Endothelial cell of umbilical vein (primary cell): ENCODE data around the gene UNC50. TPM values are rescaled to one million over a fixed set of nuclear protein-coding genes. Genes with fewer than 3 reads are reported as not detected.

Experiments used
- BruUV-seq: library from RNA; stranded (reverse); fragments of 400-500 nt; replicated peaks from 2 replicates; lab custom pipeline; 2021; lab: Mats Ljungman, UMichigan
- CTCF ChIA-PET: fragments of 300-600, 350-600 bp; sonication (Branson Sonifier 250); formaldehyde crosslinking; loops from one replicate; lab custom pipeline; 2021; ENCODE audit warnings: antibody characterized with exemption, inconsistent platforms; lab: Charles Lee
- POLR2A ChIA-PET: fragments of 300-600, 350-600 bp; sonication (Branson Sonifier 250); formaldehyde crosslinking; loops from one replicate; lab custom pipeline; 2021; ENCODE audit warnings: antibody characterized with exemption, inconsistent platforms; lab: Charles Lee
- DNase-seq: peaks from one replicate; pipeline ENCODE4 v3.0.0-alpha.2; 2011; ENCODE audit warnings: low read depth, low spot score
- FAIRE-seq: peaks from 2 replicates; lab custom pipeline; 2011; peaks lifted over from hg19 to GRCh38; lab: Jason Lieb, UNC
- H2AFZ ChIP-seq: 2 replicates; pipeline ENCODE4 v1.6.0; 2012; ENCODE audit warnings: low read depth, low read length, control low read depth, inconsistent platforms
- H3K27ac ChIP-seq: 2 replicates; pipeline ENCODE4 v1.5.1; 2011; ENCODE audit warnings: low read depth, mild to moderate bottlenecking, control low read depth, low read length, moderate library complexity; ENCODE audit not compliant: insufficient read depth
- H3K27me3 ChIP-seq, 2 experiments: 2 replicates each; pipeline versions ENCODE4 v1.6.0 to v1.6.1; 2011; ENCODE audit warnings: low read length in 2 of 2, mixed read lengths in 1 of 2; ENCODE audit not compliant: control insufficient read depth in 2 of 2, insufficient read depth in 2 of 2
- H3K36me3 ChIP-seq, 2 experiments: 2 replicates in 1 of 2; 3 replicates in 1 of 2; pipeline ENCODE4 v1.5.1; 2011; ENCODE audit warnings: low read length in 2 of 2, mild to moderate bottlenecking in 1 of 2, moderate library complexity in 1 of 2; ENCODE audit not compliant: control insufficient read depth in 2 of 2, insufficient read depth in 2 of 2; ENCODE audit errors: extremely low read depth in 1 of 2
- H3K4me1 ChIP-seq: 3 replicates; pipeline ENCODE4 v1.5.1; 2011; ENCODE audit warnings: mild to moderate bottlenecking, low read length; ENCODE audit not compliant: control insufficient read depth, insufficient read depth; ENCODE audit errors: extremely low read depth
- H3K4me2 ChIP-seq: 2 replicates; pipeline ENCODE4 v1.6.1; 2011; ENCODE audit warnings: low read length, control low read depth, mixed read lengths; ENCODE audit not compliant: insufficient read depth
- H3K4me3 ChIP-seq, 3 experiments: fragments of 200-600 bp in 1 of 3; sonication (generic), shearing (Covaris generic) in 1 of 3; replicated peaks in 1 of 3; 2 replicates each; pipeline ENCODE4 v1.5.1; 2011 to 2016; ENCODE audit warnings: control low read depth in 3 of 3, low read length in 3 of 3, mild to moderate bottlenecking in 2 of 3, inconsistent platforms in 1 of 3, low read depth in 1 of 3, moderate library complexity in 1 of 3; ENCODE audit not compliant: insufficient read depth in 1 of 3
- H3K79me2 ChIP-seq: 2 replicates; pipeline ENCODE4 v1.6.0; 2012; ENCODE audit warnings: low read length, inconsistent platforms; ENCODE audit not compliant: control insufficient read depth, insufficient read depth
- H3K9ac ChIP-seq: replicated peaks from 2 replicates; pipeline ENCODE3; 2011; ENCODE audit warnings: low read length, control low read depth; ENCODE audit not compliant: insufficient read depth; ENCODE audit errors: extremely low read depth
- H3K9me1 ChIP-seq: replicated peaks from 3 replicates; pipeline ENCODE4 v1.6.0; 2011; ENCODE audit warnings: mild to moderate bottlenecking, low read length; ENCODE audit not compliant: control insufficient read depth, insufficient read depth; ENCODE audit errors: extremely low read depth
- H3K9me3 ChIP-seq: replicated peaks from 2 replicates; pipeline ENCODE4 v1.5.1; 2012; ENCODE audit warnings: low read length, inconsistent platforms; ENCODE audit not compliant: control insufficient read depth, insufficient read depth
- H4K20me1 ChIP-seq: replicated peaks from 2 replicates; pipeline ENCODE3; 2011; ENCODE audit warnings: mild to moderate bottlenecking, low read length; ENCODE audit not compliant: control insufficient read depth, insufficient read depth; ENCODE audit errors: extremely low read depth
- CTCF ChIP-seq, 2 donors: IDR thresholded peaks; 1 replicate in 1 of 2; 2 replicates in 1 of 2; pipeline ENCODE4 v1.5.1; 2011; ENCODE audit warnings: low read length in 2 of 2, mild to moderate bottlenecking in 2 of 2, moderate library complexity in 2 of 2, control low read depth in 1 of 2, inconsistent platforms in 1 of 2, low read depth in 1 of 2; ENCODE audit not compliant: insufficient read depth in 1 of 2; ENCODE audit errors: extremely low read depth in 1 of 2
- EZH2 ChIP-seq: IDR thresholded peaks from 2 replicates; pipeline ENCODE4 v1.6.1; 2012; ENCODE audit warnings: borderline replicate concordance, low read depth, mild to moderate bottlenecking, moderate library complexity, low read length, inconsistent platforms; ENCODE audit not compliant: severe bottlenecking
- FOS ChIP-seq: IDR thresholded peaks from 2 replicates; pipeline ENCODE4 v1.6.1; 2011; ENCODE audit warnings: mild to moderate bottlenecking, low read length, moderate library complexity, borderline replicate concordance; ENCODE audit not compliant: insufficient read depth
- GATA2 ChIP-seq: IDR thresholded peaks from 2 replicates; pipeline ENCODE4 v1.7.0; 2011; ENCODE audit warnings: low read depth, mild to moderate bottlenecking, moderate library complexity, mixed read lengths, low read length; ENCODE audit not compliant: insufficient read length, insufficient read depth
- JUN ChIP-seq: IDR thresholded peaks from 2 replicates; pipeline ENCODE4 v1.6.1; 2011; ENCODE audit warnings: borderline replicate concordance, low read depth; ENCODE audit not compliant: insufficient read length, insufficient read depth
- MAX ChIP-seq: IDR thresholded peaks from 2 replicates; pipeline ENCODE4 v1.6.1; 2011; ENCODE audit not compliant: insufficient read depth, insufficient read length
- MYC ChIP-seq: IDR thresholded peaks from one replicate; pipeline ENCODE4 v1.6.1; 2011; ENCODE audit warnings: mild to moderate bottlenecking, low read depth, low read length
- POLR2A ChIP-seq: IDR thresholded peaks from 2 replicates; pipeline ENCODE4 v1.6.1; 2012; ENCODE audit warnings: low read depth, mild to moderate bottlenecking, control low read depth, low read length
- POLR2AphosphoS5 ChIP-seq: IDR thresholded peaks from 2 replicates; pipeline ENCODE4 v1.6.1; 2012; ENCODE audit warnings: low read depth, mild to moderate bottlenecking, control low read depth, low read length, moderate library complexity; ENCODE audit not compliant: insufficient read depth
- dilution Hi-C: fragments of 300-500 bp; cut with MboI; formaldehyde crosslinking; loops from one replicate; pipeline ENCODE4 v1.15.0; 2019; ENCODE audit warnings: low sequenced_read_pairs; ENCODE audit not compliant: extremely low pct_ligation_motif_present
- intact Hi-C: fragments of 100-400 bp; cut with micrococcal nuclease; formaldehyde crosslinking; loops from one replicate; pipeline ENCODE4 v1.10.0; 2022
- polyA plus RNA-seq, 4 experiments: library from polyadenylated mRNA; depleted of rRNA in 3 of 4; stranded (reverse) in 3 of 4; unstranded in 1 of 4; fragments of >200 nt; gene quantifications; 2 replicates each; pipeline versions ENCODE4 v1.2.1 to v1.2.3, GENCODE V29; 2011 to 2012; ENCODE audit warnings: missing spikeins in 1 of 4
- total RNA-seq: library from RNA; stranded (reverse); gene quantifications from 2 replicates; pipeline ENCODE4 v1.2.3, GENCODE V29; 2021

UNC50 gene
- total and polyA plus RNA-seq, 2 donors (not counting 3 experiments of a cell fraction or from before 2014, with no cell fraction given): 33.5 to 56.6 TPM

GRCh38 chr2:98648451-98648850 lies 40.1 kb downstream of the UNC50 start:
- no peak overlapping the region for H3K4me2 ChIP-seq
- dilution Hi-C loops (no loop called here), intact Hi-C loops (no loop called here)
- TF ChIP-seq MAX (no peak), POLR2AphosphoS5 (no peak), JUN (no peak), CTCF (IDR thresholded peaks at IDR 0.05; ENCODE audit: extremely low read depth in 1 of 2, insufficient read depth in 1 of 2, low read depth in 1 of 2, low read length in 2 of 2) (no peak), MYC (no peak), FOS (no peak), GATA2 (no peak), EZH2 (no peak), POLR2A (no peak)
- DNase-seq: no peak
- no peaks in the 10 kb centered on the region for H3K9me3 ChIP-seq
- no peak overlapping the region for H3K4me3 ChIP-seq
- no peak overlapping the region for H3K9ac ChIP-seq
- no peak overlapping the region for H2AFZ ChIP-seq
- H3K79me2 ChIP-seq: peaks cover 11% of the 10 kb centered on the region
- H3K4me1 ChIP-seq: peaks cover 4% of the 10 kb centered on the region
- H4K20me1 ChIP-seq: no peaks in the 10 kb centered on the region
- H3K36me3 ChIP-seq: peaks cover 4 to 6% of the 10 kb centered on the region in 2 experiments
- no peaks in the 10 kb centered on the region for H3K27me3 ChIP-seq
- CTCF ChIA-PET: interaction anchor here (1.2 to 1.9 kb wide), 6 partner anchors 56 to 217 kb away, joined by 4 to 136 read pairs (median 15); no protein-coding TSS in a partner anchor
- POLR2A ChIA-PET: no interaction called here
- peaks cover 2% of the 10 kb centered on the region for H3K9me1 ChIP-seq
- H3K27ac ChIP-seq: no peak overlapping the region
- no TSS peak for BruUV-seq
- no peak for FAIRE-seq
